HG03280 (cell line): ENCODE results near the gene GOLGA2.

Source experiments
- ATAC-seq: cut with Tn5 transposase; IDR thresholded peaks from one replicate; pipeline ENCODE4 v1.9.1; 2021; ENCODE audit warnings: mild to moderate bottlenecking, moderate library complexity; ENCODE audit not compliant: unreplicated experiment

GOLGA2 gene

DNA sequence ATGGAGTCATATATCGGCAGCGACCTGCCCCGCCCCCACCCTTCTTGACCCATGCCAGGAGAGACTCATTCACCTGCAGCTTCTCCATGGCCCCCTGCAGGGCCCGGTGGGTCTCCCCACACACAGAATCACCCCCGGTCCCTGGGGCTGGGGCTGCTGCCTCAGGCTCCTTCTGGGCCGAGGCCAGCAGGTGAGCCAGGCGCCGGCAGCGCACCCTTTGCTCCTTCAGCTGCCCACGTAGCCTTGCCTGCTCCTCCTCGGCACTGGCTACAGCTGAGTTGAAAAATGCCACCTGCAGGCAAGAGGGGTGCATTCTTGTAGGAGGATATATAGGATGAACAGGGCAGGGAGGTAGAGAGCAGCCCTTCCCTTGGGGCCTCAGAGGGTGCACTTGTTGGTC is 17.9 kb downstream of the GOLGA2 start:
- no peak for ATAC-seq

DNA sequence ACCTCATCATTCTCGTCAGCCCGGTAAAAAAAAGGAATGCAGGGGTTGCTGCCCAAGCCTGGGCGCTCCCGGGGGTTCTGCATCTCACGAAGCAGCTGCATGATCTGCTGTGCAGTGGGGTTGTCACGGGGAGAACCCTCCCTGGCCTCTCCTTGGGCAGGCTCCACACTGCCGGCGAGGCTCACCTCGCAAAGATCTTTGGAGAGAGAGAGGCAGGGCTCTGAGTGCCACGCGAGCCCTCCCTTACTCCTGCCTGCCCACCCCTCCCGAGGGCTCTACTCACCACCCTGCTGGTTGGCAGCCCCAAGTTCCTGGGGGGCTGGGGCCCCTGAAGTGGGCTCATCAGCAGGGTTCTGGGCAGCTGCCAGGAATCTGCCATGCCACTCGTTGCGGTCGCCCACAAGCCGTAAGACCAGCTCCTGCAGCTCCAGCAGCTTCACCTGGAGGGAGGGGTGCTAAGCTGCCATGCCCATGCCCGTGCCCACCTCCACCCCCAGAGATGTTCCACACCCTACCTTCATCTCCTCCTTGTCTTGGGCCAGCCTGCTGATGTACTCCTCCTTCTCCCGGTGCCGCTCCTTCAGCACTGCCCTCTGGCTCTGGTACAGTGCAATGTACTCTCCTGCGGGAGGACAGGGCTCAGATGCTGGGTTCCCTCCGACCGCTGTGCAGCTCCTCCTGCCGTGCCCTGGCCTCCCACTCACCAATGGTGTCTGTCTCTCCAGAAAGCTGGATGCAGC is 18.6 kb downstream of the GOLGA2 start:
- no peak for ATAC-seq

DNA sequence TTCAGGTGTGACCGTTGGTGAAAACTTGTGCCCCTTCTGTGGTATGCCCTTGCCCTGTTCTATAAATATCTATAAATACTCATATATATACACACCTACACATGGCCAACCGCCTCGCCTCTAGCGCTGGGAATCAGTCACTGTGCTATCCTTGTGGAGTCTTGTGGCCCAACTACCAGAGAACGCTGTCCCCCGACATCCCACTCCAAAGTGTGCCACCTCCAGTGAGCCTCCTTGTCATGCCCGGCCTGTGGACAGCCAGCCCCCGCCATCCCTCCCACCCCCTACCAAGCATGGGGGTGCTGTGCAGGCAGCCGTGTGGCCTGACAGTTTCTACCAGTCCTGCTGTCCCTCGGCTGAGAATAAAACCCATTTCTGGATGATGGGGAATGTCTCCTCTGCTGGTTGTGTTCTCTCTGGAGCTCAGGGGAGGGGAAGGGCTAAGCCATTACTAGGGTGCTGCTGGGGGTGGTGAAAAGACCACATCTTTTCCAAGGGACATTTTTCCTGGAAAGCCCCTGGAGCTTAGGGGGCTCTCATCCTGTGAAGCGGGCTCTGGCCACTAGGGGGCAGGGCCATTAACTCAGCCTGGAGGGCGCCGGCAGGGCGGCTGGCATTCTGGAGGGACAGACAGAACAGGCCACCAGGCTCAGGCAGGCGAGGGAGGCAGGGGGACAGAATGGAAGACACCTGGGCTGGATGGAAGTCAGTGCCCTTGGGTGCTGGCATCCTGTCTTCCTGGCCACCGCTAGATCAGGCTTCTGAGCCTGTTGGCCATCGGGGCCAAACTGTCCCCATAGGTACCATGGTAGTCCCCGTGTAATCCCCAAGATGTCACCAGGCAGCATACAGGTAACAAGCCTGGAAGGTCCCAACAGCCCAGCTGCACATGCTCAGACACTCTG is 20.7 kb downstream of the GOLGA2 start:
- ATAC-seq: no peak

DNA sequence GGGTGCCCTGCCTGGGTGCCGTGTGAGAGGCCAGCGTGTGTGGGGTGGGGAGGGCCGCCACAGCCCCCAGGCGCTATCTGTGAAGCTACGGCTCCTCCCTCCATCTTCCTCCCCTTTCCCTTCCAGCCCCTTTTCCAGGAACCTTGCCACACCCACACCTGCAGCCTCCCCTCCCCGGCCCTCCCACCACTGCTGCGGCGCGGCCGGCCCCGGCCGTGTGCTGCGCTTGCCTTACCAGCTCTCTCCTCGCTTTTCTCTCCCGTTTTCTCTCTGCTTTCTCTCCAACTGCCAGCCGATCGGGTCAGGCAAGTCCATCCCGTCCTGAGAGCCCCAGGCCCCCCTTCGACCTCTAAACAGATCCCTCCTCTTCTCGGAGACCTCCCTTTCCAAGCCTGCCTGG is 21.4 kb downstream of the GOLGA2 start:
- ATAC-seq: no peak

DNA sequence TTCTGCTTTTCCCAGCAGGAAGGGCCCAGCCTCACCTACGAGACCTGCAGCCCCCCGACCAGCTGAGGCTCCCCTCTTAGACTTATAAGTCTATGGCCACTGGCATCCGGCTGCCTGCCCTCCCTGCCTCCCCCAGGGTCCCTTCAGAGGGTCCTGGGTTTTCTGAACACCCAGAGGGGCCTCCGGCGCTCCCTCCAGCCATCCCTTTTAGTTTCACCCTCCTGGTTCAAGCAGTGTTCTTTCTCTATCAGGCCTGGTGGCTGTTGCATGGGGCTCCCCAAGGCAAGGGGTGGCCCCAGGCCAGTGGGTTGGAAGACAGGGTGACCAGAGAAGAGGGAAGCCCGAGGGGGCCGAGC is 21.8 kb downstream of the GOLGA2 start:
- no peak for ATAC-seq

DNA sequence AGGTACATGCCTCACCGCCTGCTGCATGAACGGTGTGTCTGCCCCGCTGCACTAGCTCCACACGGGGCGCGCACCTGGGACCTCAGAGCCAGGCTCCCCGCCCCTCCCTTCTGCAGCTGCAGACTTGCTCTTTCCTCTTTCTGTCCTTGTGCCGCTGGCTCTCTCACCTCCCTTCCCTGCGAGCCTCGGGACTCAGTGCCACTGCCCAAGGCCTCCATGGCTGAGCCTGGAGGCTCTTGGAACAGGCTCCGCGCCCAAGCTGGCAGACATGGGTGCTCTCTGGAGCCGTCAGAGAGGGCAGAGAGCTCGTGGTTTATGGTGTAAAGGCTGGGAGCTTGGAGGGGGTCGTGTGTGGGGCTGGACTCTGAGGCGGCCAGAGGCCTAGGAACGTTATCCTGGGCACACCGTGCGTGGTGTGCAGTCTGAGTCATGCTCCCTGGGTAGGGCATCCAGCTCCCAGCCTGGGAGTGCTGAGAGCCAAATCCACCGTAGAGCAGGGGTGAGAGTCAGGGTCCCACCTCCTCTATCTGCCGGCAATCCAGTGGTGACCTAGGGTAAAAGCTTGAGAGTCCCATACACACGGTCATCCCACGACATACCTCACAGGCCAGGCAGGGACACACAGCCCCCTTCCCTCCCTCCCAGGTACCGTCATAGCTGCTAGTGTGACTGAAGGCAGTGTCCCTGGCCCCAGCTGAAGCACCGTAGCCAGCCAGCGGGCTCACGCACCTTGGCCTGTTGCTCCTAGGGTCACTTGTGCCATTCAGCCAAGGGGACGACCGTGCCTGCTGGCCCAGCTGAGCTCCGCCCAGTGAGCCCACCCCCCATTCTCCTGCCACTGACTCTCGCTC is 22.4 kb downstream of the GOLGA2 start:
- ATAC-seq: no peak

DNA sequence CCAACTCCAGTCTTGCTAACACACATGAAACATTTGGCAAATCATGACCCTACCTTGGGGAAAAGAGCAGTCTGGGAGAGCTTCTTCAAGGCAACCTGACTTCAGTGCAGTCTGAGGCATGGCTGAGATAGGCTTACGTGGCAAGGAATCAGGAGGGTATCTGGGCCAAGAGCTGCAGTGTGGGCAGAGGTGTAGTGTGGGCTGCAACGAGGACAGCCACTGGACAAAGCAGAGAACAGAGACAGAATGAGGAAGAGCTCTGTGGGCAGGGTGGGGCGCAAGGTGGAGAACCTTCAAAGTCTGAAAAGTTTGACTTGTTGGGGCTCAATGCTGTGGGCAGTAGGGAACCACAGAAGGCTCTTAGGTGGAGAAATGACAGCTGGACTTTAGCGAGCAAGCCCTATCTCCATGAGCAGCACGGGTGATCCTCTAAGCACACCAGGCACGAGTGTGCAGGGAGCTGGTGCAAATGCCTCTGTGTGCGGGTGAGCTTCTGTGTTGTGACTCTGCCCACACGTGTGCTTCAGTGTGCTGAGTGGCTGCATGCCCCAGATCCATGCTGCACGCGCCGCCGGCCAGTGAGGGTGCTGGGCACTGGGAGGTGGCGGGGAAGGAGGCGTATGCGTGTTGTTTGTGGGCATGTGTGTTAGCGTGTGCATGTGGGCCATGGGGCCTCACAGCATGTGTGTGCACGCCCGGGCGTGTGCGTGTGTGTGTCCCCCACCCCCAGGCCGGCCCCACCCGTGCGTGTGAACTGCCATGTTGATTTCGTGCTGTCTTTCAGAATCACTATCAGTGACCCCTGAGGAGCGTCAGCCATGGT is 23.3 kb downstream of the GOLGA2 start:
- no peak for ATAC-seq

DNA sequence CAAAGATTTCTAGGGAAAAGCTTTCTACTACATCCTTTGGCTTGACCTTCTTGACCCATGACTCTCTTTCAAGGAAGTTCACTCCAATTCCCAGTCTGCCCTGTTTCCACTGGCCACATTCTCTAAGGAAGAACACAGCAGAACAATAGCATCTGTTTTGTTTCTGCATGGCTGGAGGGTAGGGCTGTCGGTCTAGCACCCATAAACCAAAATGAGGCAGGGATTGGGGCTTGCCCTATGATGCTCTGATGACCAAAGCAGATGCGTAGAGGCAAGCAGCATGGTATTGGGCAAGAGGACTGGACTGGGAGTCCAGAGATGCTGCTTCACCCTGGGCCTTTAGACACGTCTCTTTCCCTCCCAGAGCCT is 24.1 kb downstream of the GOLGA2 start:
- no peak for ATAC-seq

DNA sequence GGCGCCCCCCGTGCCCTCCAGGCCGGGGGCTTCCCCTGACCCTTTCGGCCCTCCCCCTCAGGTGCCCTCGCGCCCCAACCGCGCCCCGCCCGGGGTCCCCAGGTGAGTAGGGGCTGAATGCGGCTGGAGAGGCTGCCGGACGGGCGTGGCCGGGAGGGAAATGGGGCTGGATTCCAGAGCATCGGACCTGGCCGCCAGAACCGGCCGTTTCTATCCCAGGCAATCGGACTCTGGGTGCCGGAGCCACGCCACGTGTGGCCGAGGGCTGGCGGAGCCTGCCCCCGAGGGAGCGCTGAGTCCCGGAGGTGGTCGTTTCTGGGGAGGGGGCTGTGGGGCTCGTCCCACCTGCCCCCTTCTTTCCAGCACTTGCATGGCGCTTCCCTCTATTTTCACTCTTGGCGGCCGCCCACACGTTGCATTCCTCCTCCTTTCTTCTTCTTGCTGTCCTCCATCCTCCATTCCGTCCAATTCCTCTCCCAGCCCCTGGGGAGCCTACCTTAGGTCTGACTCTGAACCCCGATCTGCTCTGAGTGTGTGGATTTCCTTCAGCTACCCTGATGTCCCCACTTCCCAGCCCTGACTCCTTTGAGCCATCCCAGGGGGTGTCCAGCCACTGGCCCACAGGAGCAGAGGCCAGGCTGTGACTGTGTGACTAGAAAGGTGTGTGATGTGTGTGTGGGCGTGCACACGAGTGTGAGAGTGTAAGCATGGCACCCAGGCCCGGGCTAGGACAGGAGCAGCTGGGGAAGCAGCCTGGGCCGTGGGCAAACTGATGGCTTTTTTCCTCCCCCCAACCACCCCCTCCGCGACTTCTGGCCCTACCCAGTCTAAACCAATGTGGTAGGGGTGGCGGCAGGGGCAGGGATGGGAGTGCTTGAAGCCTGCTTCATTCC is 24.7 kb downstream of the GOLGA2 start:
- ATAC-seq: no peak

DNA sequence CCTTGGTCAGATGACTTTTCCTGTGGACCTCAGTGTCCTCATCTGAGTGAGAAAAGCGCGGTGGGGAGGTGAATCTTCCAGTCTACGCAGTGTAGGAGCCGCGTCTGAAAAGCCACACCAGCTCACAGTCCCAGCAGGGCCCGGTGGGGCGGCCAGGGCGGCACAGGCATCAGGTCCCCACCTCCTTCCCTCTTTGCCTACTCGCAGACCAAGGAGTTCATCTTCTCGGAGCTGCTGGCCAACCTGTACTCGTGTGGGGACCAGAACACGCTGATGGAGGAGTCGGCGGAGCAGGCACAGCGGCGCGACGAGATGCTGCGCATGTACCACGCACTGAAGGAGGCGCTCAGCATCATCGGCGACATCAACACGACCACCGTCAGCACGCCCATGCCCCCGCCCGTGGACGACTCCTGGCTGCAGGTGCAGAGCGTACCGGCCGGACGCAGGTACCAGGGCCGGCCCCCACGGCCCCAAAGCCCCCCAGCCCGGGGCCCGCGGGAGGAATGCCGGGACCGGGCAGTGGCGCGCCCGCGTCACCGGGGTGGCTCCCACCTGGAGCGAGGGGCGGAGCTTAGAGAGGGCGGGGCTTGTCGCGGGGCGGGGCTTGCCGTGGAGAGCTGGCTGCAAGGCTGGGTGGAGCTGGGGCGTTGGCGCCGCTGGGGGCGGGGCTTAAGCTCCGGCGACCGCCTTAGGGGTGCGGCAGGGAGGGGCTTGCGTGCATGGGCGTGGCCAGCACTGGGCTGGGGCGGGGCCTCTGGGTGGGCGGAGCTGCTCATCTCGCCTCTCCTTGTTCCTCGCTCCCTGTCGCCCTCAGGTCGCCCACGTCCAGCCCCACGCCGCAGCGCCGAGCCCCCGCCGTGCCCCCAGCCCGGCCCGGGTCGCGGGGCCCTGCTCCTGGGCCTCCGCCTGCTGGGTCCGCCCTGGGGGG is 25.6 kb downstream of the GOLGA2 start:
- peak; percentile 93 for ATAC-seq

DNA sequence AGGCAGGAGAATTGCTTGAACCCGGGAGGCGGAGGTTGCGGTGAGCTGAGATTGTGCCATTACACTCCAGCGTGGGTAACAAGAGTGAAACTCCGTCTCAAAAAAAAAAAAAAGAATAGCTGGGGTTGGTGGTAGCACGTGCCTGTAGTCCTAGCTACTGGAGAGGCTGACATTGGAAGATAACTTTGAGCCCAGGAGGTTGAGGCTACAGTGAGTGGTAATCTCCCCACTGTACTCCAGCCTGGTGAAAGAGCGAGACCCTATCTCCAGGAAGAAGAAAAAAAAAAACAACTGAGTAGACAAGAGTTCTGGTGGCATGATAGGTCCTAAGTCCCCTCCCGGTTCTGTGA is 26.3 kb downstream of the GOLGA2 start:
- ATAC-seq: no peak

DNA sequence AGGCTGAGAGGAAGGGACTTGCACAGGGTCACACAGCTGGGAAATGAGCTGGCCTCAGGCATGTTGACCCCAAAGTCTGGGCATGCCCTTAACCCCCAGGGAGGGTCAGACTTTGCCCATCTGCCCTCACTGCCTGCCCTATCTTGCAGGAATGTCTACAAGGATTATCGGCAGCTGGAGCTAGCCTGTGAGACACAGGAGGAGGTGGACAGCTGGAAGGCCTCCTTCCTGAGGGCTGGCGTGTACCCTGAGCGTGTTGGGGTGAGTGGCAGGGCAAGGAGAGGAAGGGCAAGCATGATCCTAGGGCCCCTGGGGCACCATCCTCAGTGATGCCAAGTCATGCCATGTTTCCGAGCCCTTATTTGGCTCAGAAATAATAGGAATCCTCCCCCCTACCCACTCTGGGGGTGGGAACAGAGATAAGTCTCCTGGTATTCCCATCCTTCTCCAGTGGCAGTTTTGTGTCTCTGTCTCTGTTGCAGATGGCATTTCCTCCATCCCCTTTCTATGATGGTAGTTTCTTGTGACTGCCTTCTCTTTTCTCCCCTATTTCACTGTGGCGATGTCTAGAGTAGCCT is 28.5 kb downstream of the GOLGA2 start:
- no peak for ATAC-seq

DNA sequence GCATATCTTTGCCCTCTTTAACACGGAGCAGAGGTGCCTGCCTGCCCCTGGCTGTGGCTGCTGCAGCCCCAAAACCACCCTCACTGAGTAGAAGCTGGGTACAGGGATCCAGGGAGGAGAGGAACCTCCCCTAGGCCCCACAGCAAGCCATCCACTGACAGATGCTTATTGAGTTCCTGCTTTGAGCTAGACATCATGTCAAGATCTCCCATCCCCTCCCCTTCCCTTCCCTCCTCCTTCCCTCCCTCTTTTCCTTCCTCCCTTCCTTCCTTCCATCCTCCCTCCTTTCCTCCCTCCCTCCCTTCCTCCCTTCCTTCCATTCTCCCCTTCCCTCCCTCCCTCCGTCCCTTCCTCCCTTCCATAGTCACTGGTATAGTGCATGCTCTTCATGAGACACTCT is 29.3 kb downstream of the GOLGA2 start:
- ATAC-seq: no peak

DNA sequence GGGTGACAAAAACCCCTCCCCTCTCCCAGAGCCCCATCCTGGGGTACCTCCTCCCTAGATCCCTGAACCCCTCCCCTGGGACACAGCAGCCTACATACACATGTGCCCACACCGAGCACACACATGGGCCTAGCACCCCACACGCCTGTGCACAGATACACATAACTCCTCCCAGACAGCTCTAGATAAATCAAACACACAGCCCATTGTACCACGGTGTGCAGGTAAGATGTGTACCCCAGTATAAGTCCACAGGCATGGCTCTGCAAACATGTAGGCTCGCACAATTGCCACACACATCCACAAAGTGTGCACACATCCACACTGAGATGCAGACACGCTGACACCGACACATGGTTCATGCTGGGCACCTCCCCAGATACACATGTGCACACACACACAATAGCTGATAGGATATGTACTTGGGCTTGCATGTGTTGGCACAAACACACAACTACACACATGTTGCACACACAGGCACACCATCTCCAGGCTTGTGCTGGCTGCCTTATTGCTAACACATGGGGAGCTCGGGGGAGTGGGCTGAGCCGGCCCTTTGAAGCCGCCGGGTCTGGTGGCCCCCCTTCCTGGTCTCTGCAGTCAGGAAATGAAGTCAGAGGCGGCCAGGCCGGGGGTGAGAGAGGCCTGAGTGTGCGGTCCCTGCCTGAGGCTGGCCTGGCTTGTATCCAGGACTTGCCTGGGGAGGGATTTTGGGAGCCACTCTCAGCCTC is 30.2 kb downstream of the GOLGA2 start:
- ATAC-seq: no peak

DNA sequence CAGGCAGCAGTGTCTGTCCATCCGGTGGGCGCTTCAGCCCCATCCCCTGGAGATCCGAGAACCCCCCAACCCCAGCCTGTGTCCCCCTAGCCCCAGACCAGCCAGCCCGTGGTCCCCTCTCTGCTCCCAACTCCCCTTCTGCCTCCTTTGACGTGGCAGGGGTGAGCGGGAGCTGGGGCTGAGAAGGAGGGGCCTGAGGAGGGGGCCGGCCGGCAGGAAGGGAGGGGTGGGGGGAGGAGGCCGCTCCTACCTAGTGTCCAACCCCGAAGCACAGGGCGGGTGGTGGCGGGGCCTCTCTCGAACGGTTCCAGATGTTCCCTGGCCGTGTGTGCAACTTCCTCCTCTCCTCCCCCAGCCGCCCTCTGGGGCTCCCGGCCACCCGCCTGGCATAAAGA is 31.0 kb downstream of the GOLGA2 start:
- no peak for ATAC-seq

DNA sequence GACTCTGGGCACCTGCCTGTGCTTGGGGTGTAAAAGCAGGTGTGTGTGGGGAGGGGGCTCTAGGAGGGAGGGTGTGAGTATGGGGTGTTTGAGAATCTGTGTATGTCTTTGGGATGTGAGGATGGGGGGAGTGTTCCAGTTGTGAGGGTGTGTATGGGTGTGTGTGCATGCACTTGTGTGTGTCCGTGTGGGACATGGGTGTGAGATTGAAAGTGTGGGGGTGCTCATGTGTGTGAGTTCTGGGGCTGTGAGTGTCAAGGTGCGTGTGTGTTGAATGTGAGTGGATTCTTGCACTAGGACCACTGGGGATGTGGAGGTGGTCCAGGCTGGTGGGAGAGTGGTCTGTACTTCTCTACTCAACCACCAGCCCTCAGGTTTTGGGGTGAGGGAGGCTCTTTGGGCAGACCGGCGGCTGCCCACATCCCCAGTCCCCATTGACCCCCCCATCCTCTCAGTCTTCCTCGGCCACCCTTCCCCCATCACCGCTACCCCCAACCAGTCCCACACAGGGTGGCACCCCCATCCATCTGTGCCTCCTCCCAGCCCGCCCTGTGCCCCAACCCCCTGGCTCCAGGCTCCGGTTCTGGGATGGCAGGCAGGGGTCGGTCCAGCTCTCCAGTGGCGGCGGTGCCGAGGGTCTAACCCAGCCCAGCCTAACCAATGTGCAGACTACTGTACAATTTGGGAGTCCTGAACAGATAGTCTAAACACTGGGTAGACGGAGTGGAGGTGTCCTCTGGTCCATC is 31.5 kb downstream of the GOLGA2 start:
- no peak for ATAC-seq
